Retinal pigment epithelial cell (primary cell): ENCODE results near the gene IPO9.
A peak's percentile ranks its signal among the peaks of the same experiment; 100 is the strongest.

Experiments
- DNase-seq: peaks from one replicate; pipeline ENCODE4 v3.0.0-alpha.2; 2010; ENCODE audit warnings: low read depth
- H3K4me3 ChIP-seq: 2 replicates; pipeline ENCODE4 v1.5.1; 2011; ENCODE audit warnings: mild to moderate bottlenecking, low read length, control low read depth, moderate library complexity
- CTCF ChIP-seq: conservative IDR thresholded peaks from 2 replicates; pipeline ENCODE4 v1.5.1; 2011; ENCODE audit warnings: low read depth, low read length, control low read depth, inconsistent platforms

The IPO9 gene

DNA sequence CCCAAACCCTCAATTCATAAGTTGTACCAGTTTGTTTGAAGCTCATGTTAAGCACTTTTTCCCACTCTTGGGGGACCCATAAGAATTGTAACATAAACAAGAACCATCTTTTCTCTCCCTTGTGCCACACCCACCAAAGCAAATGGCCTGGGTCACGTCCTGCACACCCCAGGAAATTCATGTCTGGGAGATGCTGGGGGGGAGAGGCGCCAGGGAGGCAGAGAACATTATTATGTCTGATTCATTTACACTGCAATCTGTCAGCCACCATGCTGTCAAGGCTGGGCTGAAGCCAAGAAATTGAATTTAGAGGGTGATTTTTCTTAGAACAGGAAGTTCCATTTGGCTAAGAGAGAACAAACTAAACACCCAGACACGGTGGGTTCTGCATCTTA is 37.2 kb upstream of the IPO9 start:
- no peak for DNase-seq
- no peak for TF ChIP-seq CTCF
- no peak overlapping the region for H3K4me3 ChIP-seq

- no peak overlapping the region for H3K4me3 ChIP-seq
- peak; percentile 49 for DNase-seq
- TF ChIP-seq CTCF, result peak; percentile 99
Observed at GRCh38 chr1:201792534-201793305, 36.2 kb upstream of the IPO9 start.

DNA sequence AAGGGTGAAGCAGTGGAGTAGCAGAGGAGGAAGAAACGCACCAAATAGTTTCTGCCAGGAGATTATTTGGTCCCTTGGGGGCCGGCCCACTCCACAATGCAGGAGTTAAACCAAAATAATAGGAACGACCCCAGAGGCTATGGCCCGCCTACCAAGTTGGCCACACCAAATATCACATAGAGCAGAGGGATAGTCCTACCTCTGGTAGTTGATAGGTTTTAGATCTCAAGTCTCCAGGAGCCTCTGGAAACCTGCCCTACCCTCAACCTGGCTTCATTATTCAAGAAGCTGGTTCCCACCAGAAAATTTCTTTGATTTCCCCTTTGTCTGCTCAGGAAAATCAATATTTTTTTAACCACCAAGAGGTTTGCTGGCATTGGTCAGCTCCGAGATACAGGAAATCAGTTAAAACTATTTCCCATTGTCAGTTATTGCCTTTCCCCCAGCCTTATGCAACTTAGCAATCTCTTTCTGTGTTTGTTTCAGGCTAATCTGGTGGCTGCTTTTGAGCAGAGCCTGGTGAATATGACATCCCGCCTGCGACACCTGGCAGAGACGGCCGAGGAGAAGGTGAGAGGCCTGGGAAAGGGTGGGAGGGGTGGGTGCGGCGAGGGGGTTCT is 35.5 kb upstream of the IPO9 start:
- DNase-seq, result no peak
- TF ChIP-seq CTCF, result no peak
- H3K4me3 ChIP-seq, result no peak overlapping the region

DNA sequence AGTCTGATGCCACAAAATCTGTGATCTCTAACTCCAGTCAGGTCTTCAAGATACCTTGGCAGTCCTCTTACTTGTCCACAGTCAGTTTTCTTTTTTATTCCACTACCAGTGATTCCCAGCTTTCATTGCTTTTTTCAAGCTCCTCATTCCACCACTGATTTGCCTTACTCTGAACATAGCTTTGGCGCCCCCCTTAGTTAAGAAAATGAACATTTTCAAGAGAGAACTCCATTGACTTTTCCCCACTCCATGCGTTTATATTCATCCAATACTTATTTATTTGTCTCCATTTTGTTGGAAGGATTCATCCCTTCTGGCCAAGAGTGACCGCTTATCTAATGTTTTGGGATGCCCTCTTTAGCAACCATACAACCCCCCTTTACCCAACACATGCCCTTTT is 33.9 kb upstream of the IPO9 start:
- DNase-seq, result no peak
- peak; percentile 56 for TF ChIP-seq CTCF
- no peak overlapping the region for H3K4me3 ChIP-seq

DNA sequence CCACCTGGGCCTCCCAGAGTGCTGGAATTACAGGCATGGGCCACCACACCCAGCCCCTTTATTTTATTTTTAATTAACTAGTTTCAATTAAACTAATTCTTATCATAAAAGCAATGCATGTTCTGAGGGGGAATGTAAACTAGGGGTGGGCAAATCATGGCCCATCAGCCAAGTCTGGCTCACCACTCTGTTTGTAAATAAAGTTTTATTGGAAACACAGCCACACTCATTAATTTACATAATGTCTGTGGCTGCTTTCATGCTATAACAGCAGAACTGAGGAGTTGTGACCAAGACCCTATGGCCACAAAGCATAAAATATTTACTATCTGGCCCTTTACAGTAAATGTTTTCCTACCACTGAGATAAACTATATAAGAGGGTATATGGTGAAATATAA is 28.7 kb upstream of the IPO9 start:
- TF ChIP-seq CTCF, result no peak
- DNase-seq, result no peak

GRCh38 chr1:201806801-201807200 is 22.2 kb upstream of the IPO9 start:
- H3K4me3 ChIP-seq, result no peak overlapping the region
- TF ChIP-seq CTCF, result no peak
- DNase-seq, result no peak

More for the DNA sequence above, 28.7 kb upstream of the IPO9 start:
- H3K4me3 ChIP-seq, result no peak overlapping the region
